AG04450 (cell line): Measurements from ENCODE around the gene PTPRE. TPM values are rescaled to one million over a fixed set of nuclear protein-coding genes. Genes with fewer than 3 reads are reported as not detected.

Experiments used
- CTCF ChIA-PET: fragments of 300-600, 350-600 bp; formaldehyde crosslinking; extraction: SDS; loops from one replicate; lab custom pipeline; 2022; ENCODE audit warnings: antibody characterized with exemption, inconsistent platforms; lab: Charles Lee
- POLR2A ChIA-PET: fragments of 350-600 bp; formaldehyde crosslinking; extraction: SDS; loops from one replicate; lab custom pipeline; 2021; ENCODE audit warnings: antibody characterized with exemption, inconsistent platforms; lab: Yijun Ruan, JAX
- DNase-seq: peaks from one replicate; pipeline ENCODE4 v3.0.0-alpha.2; 2011; ENCODE audit warnings: low read depth, low spot score
- H3K27ac ChIP-seq: one replicate; pipeline ENCODE4 v1.5.1; 2012; ENCODE audit warnings: low read depth, low read length, control low read depth
- H3K27me3 ChIP-seq: one replicate; pipeline ENCODE4 v1.6.0; 2012; ENCODE audit warnings: low read length; ENCODE audit not compliant: control insufficient read depth, insufficient read depth
- H3K4me3 ChIP-seq: 2 replicates; pipeline ENCODE4 v1.5.1; 2011; ENCODE audit warnings: mild to moderate bottlenecking, low read depth, low read length, control low read depth
- H3K9me3 ChIP-seq: 2 replicates; pipeline ENCODE4 v1.5.1; 2012; ENCODE audit warnings: low read length; ENCODE audit not compliant: control insufficient read depth, insufficient read depth
- CTCF ChIP-seq: IDR thresholded peaks from 2 replicates; pipeline ENCODE4 v1.5.1; 2011; ENCODE audit warnings: low read depth, low read length, control low read depth, inconsistent platforms
- polyA plus RNA-seq: library from polyadenylated mRNA; depleted of rRNA; stranded (reverse); fragments of >200 nt; gene quantifications from 2 replicates; pipeline ENCODE4 v1.2.3, GENCODE V29; 2011

The PTPRE gene
- polyA plus RNA-seq, 1 experiment = 0.38 TPM

DNA sequence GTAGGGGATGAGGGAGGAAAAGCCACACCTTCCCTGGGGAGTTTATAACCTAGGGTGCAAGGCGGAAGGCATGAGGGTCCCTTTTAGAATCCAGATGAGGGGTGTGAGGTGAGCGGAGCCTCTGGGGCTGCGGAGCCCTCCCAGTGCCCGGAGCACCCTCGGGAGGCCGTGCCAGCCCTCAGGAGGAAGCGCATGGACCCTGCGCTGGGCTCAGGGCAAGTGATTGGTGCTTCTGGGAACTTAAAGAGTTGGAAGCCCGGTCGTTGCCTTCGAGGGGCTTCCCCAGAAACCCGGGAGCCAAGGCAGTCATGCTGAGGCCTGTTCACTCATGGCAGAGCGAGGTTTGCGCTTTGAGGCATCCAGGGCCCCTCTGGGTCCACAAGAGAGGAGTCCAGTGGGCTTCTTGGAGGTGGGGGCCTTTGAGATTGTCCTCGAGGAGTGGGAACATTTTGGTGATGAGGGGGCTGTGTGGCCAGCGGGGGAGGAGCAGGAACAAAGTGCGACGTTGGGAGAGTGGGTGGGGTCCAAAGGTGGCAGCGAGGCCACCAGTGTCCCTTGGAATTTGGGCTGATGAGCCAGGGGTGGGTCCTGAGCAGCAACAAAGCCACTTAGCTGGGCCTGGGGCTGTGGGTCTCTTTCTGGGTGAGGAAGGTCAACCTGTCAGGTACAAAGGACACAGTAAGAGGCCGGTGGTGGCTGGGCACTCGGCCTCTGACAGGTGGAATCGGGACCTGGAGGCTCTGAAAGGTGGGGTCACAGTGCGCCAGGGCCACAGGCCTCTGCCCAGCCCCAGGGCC is 139.5 kb downstream of the PTPRE start:
- Histone ChIP-seq H3K27ac (no peak overlapping the region), H3K9me3 (no peaks in the 10 kb centered on the region; the same call in 1 of the 2 replicates), H3K27me3 (peaks cover 6% of the 10 kb centered on the region), H3K4me3 (no peak overlapping the region)
- no peak for DNase-seq
- ChIA-PET CTCF (no interaction called here), POLR2A (no interaction called here)
- TF ChIP-seq CTCF = no peak

- TF ChIP-seq CTCF = no peak
- Histone ChIP-seq H3K4me3 (no peak overlapping the region), H3K9me3 (no peaks in the 10 kb centered on the region; the same call in 1 of the 2 replicates), H3K27me3 (peaks cover 6% of the 10 kb centered on the region), H3K27ac (no peak overlapping the region)
- ChIA-PET CTCF (interaction anchor here (2.4 kb wide), 1 partner anchor 23 kb away, joined by 13 read pairs; no protein-coding TSS in a partner anchor), POLR2A (no interaction called here)
- no peak for DNase-seq
Observed at GRCh38 chr10:128046953-128047290, 140.0 kb downstream of the PTPRE start.

GRCh38 chr10:128047351-128047750 is 140.4 kb downstream of the PTPRE start:
- Histone ChIP-seq H3K27ac (no peak overlapping the region), H3K4me3 (no peak overlapping the region), H3K9me3 (no peaks in the 10 kb centered on the region; the same call in 1 of the 2 replicates), H3K27me3 (peaks cover 6% of the 10 kb centered on the region)
- TF ChIP-seq CTCF = no peak
- ChIA-PET CTCF (interaction anchor here (1.9 to 2.4 kb wide), 2 partner anchors 22 to 36 kb away, joined by 9 to 13 read pairs; no protein-coding TSS in a partner anchor), POLR2A (no interaction called here)
- DNase-seq = no peak

DNA sequence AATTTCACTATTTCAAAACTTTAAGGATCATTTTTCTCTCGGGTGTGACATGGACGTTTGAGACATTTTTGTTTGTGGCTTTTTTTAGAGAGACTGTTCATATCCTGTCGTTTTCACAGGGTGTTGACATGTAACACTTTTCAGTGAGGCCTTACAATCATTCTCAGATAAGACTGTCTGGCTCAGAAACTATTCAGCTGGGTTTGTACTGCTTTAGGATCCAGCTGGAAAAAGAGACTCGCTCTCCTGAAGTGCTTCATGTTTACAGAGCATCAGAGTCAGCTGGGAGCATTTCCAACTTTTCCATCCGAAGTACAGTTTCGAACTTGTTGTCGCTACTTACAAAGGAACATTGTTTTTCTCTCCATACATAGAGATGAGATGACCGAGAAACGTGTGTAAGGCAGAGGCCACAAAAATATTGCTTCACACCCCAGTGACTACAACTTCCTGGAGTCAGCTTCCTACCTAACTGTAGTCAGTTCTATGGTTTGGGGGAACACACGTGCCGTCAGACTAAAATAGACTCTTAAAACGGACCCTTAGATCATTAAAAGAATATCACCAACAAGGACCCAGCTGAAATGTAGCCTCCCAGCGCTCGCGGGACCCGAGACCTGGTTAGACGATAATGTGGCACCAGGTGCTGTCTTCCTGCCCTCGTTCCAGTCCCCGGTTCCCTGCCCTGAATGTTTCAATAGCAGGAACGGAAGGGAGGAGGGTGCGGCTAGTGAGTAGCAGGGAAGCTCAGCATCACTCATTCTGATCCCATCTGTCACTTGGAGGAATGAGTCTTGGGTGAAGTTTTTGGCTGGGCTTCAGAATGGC is 141.3 kb downstream of the PTPRE start:
- Histone ChIP-seq H3K27me3 (peaks cover 6% of the 10 kb centered on the region), H3K4me3 (no peak overlapping the region), H3K9me3 (no peaks in the 10 kb centered on the region; the same call in 1 of the 2 replicates), H3K27ac (no peak overlapping the region)
- ChIA-PET POLR2A (no interaction called here), CTCF (interaction anchor here (1.1 to 2.4 kb wide), 3 partner anchors 13 to 37 kb away, joined by 7 to 13 read pairs (median 9); no protein-coding TSS in a partner anchor)
- TF ChIP-seq CTCF = no peak
- no peak for DNase-seq

- POLR2A ChIA-PET = no interaction called here
- CTCF ChIA-PET = interaction anchor here (1.1 to 2.4 kb wide), 3 partner anchors 14 to 38 kb away, joined by 7 to 13 read pairs (median 9); no protein-coding TSS in a partner anchor
- DNase-seq = no peak
- no peaks in the 10 kb centered on the region; the same call in 1 of the 2 replicates for H3K9me3 ChIP-seq
- peaks cover 4% of the 10 kb centered on the region for H3K27me3 ChIP-seq
- TF ChIP-seq CTCF = no peak
- no peak overlapping the region for H3K4me3 ChIP-seq
- no peak overlapping the region for H3K27ac ChIP-seq
Observed at GRCh38 chr10:128048819-128049210, 141.9 kb downstream of the PTPRE start.
